HTR-8/SVneo (cell line): ENCODE results near the gene RSPH1.
"Not testable (repeated sequence)": the region's sequence is repeated elsewhere in the genome, so short reads cannot be mapped to it uniquely, and the experiment has no call there.

ENCODE experiments used
- DNase-seq: peaks from one replicate; pipeline ENCODE4 v3.0.0; 2011; ENCODE audit warnings: low spot score, mixed read lengths; ENCODE audit not compliant: insufficient read length
- FAIRE-seq: peaks from 2 replicates; lab custom pipeline; 2011; peaks lifted over from hg19 to GRCh38; lab: Jason Lieb, UNC

The RSPH1 gene

DNA sequence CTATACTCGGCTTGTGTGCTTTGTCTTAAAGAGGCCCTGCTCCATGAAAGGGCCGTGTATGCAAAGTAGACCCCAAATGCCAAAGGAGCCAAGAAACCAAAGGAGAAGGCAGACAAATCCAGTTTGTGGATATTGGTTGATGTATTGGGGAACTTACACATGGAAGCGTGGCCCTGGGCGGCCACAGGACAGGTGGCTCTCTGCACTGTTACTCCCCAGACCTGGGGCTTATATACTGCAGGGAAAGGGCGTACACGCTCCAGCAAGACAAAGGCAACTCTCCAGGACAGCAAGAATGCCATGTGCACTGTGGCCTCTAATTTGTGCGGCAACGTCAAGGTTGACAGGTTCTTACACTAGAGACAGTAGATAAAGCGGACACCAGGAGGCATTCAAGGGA is 24.8 kb downstream of the RSPH1 start:
- no peak for DNase-seq
- no peak for FAIRE-seq

DNA sequence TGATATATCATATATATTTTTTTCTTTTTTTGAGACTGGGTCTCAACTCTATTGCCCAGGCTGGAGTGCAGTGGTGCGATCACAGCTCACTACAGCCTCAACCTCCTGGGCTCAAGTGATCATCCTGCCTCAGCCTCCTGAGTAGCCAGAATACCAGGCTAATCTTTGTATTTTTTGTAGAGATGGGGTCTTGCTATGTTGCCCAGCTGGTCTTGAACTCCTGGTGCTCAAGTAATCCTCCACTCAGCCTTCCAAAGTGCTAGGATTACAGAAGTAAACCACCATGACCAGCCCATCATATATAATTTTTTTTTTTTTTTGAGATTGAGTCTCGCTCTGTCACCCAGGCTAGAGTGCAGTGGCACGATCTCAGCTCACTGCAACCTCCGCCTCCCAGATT is 26.3 kb downstream of the RSPH1 start:
- not testable (repeated sequence) for FAIRE-seq, DNase-seq

DNA sequence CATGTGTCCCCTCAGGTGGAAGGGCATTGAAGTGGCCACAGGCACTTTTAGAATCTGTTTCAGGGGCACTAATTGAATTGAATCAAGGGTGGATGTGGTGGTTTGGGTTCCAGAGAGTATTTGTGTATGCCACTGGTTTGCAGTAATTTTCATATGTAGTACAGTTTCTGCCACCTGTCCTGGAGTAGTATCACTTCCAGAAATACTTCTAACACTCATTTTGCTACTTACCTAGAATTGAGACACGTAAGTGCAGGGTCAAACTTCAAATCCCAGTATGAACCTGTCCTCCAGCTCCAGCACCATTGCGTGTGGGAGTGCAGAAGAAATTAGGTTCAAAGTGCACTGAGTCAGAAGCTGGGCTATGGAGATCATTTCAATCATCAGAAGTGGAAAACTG is 26.8 kb downstream of the RSPH1 start:
- FAIRE-seq (no peak), DNase-seq (no peak)

DNA sequence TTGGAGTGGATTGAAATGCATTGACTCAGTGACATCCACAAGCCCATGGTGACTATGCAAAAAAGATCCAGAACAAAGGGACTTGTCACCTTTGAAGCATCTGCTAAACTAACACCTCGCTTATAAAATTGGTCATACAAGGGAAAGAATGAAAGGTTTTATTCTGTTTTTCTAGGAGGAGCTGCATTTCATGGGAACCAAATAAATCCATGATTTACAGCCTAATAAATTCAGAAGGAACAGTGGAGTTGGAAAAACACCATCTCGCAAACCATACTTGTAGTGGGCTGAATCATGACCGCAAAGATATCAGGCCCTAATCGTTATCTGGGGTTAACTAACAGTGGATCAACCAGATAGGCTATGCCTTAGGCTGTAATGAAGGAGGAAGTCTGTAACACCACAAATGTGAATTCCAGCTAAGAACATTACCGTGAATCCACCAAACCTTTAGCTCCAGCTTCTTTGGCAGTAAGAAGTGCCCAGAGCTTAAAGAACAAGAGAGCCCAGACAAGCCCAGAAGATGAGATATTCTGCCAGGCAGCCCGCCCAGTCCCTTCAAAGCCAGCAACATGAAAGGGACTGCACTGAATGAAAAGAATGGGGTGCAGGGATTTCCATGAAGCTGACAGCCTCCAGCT is 27.4 kb downstream of the RSPH1 start:
- FAIRE-seq: no peak
- DNase-seq: no peak

DNA sequence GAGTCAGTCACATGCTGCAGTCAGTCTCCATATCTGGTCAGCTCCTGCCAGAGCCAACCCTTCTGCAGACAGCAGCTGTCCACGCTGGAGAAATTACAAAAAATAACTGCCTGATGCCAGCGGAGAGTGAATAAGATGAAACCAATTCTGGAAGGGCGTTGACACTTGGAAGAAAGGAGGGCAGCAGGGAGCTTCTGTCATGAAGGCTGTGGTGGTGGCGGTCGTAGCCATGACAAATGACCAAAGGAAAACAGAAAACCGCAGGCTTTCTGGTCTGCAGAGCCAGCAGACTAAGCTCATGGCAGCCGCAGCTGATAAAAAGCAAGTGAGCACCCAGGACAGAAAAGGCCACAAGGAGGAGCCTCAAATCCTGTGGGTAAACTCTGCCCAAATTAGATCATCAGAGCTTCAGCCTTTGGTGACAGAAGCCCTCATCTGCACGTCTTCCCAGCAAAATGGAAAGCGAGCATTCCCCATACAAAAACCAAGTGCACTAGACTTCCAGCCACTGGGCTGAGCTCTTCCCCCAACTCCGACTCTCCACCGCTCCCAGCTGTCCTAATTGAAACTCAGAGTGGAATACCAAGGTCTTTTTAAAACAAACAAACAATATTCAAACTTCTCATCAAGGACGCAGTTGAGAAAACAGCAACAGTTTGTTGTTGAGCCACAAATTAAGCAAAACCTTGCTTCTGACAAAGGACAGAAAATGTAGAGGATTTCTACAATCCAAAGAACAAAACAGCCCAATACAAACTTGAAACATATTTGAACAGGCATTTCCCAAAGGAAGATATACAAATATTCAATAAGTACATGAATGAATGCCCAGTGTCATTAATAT is 28.7 kb downstream of the RSPH1 start:
- DNase-seq (peak; percentile 29), FAIRE-seq (no peak)

DNA sequence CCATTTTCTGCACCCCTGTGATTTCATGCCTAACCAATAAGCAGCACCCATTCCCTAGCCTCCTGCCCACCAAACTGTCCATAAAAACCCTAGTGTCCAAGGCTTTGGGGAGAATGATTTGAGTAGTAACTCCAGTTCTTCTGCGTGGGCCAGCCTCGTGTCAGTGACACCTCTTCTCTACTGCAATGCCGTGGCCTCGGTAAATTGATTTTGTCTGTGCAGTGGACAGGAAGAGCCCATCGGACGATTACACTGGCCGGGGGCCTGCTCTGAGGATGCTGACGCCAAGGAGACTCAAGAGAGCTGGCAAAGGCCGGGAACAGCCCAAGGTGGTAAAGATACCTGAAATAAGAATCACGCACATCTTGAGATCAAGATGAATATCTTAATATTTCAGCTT is 29.3 kb downstream of the RSPH1 start:
- DNase-seq (no peak), FAIRE-seq (no peak)

DNA sequence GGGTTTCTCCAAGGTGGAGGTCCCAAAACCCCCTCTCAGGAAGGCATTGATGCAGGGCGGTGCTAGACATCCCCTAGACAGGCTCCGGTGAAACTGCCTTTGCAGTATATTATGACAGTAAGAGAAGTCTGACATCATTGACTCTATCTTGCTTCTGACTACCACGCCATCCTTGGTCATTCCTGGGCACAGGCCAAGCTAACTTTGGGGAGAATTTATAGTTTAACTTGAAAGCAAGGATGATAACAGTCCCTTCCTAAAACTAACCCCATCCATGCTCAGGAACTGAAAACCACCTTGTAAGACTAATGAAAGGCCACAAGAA is 30.3 kb downstream of the RSPH1 start:
- no peak for DNase-seq
- no peak for FAIRE-seq

DNA sequence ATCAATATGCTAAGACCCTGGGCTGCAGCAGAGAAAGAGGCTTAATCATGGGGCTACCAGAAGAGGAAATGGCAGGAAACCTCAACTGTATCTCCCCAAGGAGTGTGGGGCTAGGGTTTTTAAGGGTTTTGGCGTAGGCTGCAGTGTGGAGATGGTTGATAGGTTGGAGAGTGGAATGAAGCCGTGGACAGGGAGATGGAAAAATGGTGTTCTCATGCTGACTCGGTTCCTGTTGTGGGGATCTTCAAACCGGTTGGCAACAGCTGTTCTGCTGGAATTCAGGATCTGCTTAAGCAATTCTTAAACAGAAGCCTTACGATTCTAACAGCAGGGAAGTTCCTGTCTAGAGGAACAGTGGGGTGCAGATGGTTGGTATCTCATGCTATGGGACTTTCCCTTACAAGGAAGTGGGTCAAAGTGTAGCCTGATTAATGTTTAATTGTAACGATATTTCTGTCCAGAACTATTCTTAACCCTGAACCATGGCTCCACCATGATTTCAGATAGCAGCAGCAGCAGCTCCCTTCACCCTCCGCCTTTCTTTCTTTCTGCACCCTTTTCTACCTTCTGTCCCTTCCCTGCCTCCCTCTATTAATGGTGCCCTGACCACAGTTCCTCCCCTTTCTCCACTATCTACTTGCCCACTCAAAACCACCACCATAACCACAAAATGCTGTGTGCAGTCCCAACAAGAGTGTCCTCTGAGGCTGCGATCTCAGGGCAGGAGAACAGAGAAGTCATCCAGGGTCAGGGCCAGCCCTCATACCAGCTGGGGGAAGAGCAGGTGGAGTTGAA is 30.8 kb downstream of the RSPH1 start:
- no peak for DNase-seq
- FAIRE-seq: no peak

DNA sequence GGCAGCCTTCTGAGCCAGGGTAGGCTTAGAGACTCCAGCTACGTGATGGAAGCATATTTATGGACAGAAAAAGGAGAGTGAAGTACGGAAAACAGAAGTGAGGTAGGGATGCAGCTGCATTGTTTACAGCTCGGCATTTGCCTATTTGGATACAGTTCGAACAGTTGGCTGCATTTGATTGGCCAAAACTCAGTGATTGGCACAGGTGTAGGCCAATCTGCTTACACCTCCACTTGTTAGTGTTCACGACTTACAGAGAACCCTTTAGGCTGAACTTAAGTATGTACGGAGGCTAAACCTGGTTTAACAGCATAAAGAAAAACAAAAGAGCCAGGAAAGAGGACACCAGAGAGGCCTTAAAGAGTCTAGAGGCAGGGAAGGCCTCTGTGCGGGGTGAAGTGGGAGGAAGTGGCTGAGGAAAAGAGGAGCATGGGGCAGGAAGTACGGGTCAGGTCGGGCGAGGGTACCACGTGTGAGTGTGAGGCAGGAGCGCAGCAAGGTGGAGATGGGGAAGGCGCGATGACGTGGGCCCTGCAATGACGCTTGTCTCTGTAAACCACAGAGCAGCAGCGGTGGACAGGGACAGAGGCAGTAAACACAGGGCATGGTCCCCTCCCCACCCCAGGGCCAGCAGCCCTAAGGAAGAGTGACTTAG is 32.0 kb downstream of the RSPH1 start:
- DNase-seq (no peak), FAIRE-seq (no peak)

DNA sequence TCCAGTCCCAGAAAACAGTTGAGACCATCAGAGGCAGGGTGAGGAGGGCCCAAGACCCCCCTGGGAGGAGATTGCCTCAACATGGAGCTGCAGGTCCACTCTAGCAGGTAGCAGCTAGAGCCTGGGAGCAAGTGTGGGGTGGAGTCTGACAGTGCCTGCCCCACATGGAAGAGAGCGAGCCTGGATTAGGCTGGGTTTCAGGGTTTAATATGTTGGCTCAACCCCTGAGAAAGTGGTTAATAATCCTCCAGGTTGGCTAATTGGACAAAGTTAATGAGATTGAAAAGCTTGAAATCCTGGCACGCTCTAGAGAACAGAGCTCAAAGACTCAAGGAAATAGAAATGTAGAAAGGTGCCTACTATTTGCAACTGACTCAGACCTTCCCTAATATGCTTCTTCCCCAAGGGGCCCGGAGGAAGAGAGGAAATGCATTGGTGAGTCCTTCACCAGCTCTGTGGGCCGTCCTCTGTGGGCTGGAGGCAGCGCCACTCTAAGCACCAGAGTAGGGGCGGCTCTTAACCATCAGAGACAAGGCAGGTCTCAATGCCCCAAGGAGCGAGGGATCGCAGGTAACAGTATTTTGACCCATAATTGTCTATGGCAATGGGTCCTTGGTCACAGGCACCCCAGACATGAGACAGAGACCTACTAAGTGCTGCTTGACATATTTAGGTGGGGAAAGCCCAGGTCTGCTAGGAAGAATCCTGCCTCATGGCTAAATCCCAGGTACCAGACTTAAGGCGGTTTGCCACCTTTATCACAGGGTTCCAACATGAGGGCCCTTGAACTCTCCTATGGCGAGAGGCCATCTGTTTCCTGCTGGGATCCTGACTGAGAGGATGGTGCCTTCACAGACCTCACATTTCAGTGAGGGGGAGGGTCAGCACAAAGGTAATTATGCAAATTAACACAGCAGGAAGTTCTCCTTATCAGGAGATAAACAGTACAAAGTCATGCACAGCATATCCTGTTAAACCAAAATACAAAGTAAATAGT is 33.8 kb downstream of the RSPH1 start:
- FAIRE-seq (no peak), DNase-seq (no peak)

DNA sequence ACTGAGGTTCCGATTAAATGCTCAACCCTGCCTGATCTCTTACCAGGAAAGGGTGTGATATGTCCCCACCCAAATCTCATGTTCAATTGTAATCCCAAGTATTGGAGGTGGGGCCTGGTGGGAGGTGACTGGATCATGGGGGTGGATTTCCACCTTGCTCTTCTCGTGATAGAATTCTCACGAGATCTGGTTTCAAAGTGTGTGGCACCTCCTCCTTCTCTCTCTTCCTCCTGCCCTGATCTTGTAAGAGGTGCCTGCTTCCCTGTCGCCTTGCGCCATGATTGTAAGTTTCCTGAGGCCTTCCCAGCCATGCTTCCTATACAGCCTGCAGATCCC is 34.9 kb downstream of the RSPH1 start:
- DNase-seq (no peak), FAIRE-seq (no peak)

DNA sequence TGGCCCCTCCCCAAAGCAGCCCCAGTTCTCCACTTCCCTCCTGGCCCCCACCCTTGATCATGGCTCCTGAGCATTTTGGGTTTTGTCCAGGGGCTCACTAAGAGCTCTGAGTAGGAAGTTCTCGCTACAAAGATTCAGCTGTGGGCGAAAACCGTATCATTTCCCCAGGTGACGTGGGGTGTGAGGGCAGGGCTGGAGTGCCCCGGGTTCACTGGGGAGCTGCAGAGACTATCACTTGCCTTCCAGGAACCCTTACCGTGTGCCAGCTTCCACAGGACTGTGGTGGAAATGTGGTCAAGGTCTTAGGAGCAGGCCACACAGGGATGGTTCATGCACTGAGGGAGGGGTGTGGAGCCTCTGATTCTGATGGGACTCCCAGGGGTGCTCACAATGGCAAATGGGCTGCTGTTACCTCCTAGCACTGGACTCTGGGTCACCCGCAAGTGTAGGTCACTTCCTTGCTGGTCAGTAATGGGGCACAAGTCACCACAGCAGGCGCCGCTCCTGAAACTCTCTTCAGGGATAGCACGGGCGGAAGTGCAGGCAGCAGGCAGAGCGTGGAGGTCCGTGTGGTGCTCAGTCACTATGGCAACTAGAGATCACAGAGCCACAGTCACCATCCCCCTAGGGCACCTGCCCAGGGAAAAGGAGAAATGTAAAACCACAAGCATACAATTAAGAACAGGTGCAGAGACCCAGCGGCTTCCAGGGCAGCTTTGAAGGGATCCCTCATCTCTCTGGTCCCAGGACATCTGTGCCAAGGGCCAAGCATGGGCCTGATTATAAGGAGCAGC is 35.4 kb downstream of the RSPH1 start:
- DNase-seq (no peak), FAIRE-seq (no peak)

DNA sequence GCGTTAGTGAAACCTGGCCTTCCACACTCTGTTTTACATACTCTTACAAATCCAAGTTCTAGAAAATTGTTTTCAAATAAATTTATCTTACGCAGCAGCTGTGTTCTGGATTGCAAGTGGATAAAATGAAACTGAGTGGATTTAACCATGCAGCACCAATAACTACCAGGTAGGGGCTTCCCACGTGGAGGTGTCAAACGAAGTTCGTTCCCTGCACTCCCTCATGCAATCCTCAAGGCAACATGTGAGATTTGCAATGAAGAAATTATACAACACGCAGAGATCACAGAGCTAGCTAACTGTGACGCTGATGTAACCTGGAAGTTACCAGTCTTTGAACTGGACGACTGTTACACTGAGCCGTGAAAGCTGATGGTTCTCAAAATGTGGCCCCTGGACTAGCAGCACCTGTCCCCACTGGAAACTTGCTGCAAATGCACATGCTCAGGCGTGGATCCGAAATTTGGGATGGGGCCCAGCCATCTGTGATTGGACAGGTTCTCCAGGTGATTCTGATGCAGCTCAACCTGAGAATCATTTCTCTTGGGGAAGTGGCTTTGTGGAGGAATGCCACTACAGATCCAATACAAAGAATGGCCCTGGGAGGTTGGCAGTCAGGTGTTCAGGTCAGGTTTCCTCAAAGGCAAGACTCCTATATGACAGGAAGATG is 36.3 kb downstream of the RSPH1 start:
- FAIRE-seq: no peak
- no peak for DNase-seq

DNA sequence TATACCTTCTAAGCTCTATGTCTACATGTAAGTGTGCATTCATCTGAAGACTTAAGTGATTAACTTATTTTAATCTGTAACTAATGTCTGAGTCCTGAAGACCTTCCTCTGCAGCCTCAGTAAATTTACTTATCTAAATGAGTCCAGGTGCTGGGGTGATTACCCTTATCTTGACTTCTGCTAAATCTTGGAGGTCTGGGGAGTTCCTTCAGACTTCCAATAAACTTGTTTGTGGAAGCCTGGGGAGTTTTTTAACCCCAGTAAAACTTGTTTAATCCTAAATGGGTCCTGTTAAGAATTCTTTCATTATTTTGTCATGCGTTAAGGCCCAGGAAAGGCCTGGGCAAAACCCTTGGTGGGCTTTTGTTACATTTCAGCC is 37.0 kb downstream of the RSPH1 start:
- FAIRE-seq: no peak
- DNase-seq: no peak

DNA sequence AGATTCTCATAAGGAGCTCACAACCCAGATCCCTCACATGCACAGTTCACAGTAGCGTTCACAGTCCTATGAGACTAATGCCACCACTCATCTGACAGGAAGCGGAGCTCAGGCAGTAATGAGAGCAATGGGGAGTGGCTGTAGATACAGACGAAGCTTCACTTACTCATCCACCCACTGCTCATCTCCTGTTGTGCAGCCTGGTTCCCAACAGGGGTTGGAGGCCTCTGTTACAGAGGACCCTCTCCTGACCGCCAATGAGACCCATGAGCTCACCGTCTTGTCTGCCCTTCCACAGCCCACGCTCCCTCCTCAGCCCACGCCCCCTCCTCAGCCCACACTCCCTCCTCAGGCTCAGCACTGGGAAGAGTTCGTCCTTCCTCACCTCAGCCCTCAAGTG is 39.6 kb downstream of the RSPH1 start:
- DNase-seq (no peak), FAIRE-seq (no peak)

DNA sequence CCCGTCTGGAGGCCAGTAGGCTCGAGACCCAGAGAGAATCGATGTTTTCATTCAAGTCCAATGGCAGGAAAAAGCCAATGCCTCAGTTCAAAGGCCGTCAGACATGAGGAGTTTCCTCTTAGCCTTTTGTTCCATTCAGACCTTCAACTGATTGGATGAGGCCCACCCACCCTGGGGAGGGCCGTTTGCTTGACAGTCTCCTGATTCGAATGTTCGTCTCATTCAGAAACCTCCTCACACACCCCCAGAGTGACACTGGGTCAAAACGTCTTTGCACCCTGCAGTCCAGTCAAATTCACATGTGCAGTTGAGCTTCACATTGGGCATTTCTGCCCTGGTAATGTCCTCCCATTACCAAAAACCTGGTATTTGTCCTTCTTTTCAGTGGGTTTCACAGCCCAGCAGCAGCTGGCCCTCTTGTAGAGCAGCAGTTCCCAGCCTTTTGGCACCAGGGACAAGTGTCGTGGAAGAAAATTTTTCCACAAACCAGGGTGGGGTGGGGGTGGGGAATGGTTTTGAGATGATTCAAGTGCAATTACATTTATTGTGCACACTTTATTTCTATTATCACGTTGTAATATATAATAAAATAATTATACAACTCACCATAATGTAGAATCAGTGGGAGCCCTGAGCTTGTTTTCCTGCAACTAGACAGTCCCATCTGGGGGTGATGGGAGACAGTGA is 40.1 kb downstream of the RSPH1 start:
- FAIRE-seq (no peak), DNase-seq (no peak)

DNA sequence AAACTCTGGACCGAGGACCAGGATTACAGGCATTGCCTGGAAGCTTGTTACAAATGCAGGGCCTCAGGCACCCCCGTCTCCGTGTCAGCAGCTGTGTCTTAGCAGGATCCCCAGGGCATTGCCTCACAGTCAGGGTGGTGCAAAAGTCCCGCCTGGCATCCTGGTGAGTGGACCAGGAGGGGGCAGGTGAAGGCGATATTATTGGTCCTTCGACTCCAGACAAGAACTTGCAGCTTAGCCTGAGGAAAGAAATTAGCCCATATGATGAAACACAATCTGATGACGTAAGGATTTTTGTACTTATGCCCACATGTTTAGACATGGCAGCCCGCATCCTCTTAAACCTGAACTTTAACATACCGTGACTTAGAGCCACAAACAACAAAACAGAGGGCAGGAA is 40.8 kb downstream of the RSPH1 start:
- FAIRE-seq (no peak), DNase-seq (no peak)

DNA sequence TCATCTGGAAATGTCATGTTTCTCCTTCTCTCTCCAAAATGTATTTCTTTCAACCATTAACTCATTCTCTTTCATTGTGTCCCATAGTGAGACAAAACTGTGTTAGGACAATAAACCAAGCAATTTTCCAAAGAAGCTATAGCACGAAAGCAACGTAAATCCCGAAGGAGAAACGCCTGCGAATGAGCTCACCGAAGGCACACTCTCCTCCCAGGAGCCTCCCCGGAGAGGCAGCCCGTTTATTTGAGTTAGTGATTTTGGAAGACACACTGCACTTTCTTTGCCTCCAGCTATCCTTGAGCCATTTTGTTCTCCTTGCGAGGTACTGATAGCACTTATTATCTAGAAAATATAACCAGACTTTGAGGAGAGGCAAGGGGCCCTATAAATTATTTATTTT is 41.2 kb downstream of the RSPH1 start:
- no peak for FAIRE-seq

More for the DNA sequence above, 41.2 kb downstream of the RSPH1 start:
- no peak for DNase-seq
